GM12864 (cell line): ENCODE data around the gene MCUR1.

Source experiments
- DNase-seq: peaks from one replicate; pipeline ENCODE4 v3.0.0-alpha.2; 2011; ENCODE audit warnings: low read depth
- H3K4me3 ChIP-seq: 2 replicates; pipeline ENCODE4 v1.5.1; 2011; ENCODE audit warnings: mild to moderate bottlenecking, low read depth, low read length, control low read depth
- CTCF ChIP-seq: IDR thresholded peaks from 2 replicates; pipeline ENCODE4 v1.5.1; 2011; ENCODE audit warnings: low read depth, mild to moderate bottlenecking, moderate library complexity, low read length, control low read depth, inconsistent platforms; ENCODE audit errors: missing control alignments

MCUR1 gene

DNA sequence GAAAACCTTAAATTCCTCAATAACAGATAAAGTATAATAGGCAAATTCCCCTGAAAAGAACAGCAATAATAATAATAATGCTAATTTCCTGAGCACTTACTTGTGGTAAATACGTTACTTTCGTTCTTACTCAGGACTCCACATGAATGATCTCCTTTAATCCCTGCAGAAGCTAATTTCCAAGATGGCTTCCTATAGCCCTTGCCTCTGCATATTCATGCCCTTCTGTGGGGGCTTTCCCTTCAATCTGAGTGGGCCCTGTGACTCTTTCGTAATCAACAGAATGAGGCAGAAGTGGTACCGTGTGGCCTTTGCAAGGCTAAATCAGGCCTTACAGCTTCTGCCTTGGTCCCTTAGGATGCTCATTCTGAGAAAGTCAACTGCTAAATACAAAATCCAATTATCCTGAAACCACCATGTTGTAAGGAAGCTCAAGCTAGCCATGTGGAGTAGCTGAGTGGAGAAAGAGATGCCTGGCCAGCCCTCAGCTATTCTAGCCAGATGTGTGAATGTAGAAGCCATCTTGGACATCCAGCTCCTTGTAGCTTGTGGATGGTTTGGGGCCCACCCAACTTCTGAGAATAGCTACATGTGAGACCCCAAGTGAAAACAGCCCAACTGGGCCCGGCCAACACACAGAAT, 50.5 kb downstream of the MCUR1 start:
- TF ChIP-seq CTCF = no peak
- no peak overlapping the region for H3K4me3 ChIP-seq
- DNase-seq = peak; percentile 42

DNA sequence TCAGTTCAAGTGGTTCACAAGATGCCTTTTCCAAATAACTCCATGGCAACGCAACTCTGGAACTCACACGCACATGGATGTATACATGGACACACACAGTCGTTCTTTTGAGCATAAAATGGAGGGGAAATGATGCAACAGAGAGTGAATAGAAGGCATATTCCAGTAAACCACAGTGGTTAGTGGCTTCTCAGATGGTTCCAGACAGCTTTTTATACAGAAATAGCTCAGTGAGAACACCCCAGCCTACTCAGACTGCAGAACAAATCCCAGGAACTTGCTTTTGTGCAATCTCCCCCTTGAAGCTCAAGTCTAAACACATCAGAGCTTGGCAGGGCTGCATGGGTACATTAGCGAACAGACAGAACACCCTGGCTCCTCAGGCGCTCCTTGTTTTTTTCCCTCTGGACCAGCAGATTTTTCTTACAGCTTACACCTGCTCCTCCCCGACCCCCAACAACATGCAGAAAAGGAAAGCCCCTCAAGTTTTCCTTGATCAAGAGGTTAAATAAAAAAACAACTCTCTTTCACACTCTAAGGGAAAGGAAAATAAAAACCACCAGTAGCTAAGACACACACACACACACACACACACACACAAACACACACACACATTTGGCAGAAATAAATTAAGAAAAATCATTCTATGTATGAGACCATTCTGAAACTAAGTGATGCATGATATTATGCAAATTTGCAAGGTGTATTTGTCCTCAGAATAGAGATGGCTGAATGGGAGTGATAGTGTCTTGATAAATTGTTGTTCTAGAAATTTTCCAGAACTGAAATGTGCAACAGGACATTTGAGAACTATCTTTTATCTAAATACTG, 51.5 kb downstream of the MCUR1 start:
- no peak for TF ChIP-seq CTCF
- DNase-seq = no peak

GRCh38 chr6:13761361-13762036, 52.9 kb downstream of the MCUR1 start:
- no peak for TF ChIP-seq CTCF
- no peak overlapping the region for H3K4me3 ChIP-seq

More for the DNA sequence above, 51.5 kb downstream of the MCUR1 start:
- H3K4me3 ChIP-seq = no peak overlapping the region

DNA sequence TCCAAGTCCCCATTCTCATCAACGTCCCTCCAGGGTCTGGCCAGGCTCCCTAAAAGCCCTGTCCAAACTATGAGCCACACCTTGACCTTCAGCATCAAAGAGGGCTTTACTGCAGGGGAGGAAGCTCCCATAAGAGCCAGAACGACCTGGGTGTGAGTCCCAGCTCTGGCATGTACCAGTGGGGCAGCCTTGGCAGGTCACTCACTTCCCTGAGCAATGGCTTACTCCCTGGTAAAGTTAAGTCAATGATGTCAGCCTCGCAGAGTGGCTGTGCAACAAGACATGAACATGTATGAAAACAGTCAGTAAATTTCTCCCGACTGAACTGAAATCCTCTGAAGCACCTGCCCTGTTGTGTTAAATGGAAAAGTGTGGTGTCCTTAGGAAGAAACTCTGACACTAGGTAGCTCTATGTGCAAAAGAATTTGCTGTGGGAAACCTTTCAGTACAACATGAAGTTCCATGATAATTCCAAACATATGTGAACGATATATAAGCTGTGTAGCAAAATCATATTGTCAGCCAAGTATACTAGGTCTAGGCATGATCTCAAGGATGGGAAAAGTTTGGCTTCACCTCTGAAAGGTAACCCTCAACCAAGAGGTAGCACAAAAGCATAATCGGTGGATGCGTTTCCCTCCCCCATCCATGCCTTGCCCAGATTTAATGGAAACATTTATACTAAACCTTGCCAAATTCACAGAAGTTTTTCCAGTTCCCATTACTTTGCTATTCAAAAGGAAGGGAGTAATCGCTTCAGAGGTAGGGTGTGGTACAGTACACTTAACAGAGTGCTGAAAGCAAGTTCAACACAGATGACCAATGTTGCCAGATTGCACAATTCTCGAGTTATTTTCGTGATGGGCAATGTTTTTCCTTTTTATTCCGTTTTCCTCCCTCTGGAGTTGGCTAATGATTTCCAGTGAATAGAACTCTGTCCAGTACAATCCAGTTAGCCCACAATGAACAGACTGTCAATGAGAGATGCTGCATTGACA, 53.8 kb downstream of the MCUR1 start:
- H3K4me3 ChIP-seq = no peak overlapping the region
- TF ChIP-seq CTCF = no peak
- DNase-seq = no peak

More at GRCh38 chr6:13761361-13762036, 52.9 kb downstream of the MCUR1 start:
- no peak for DNase-seq

- no peak overlapping the region for H3K4me3 ChIP-seq
- DNase-seq = no peak
- no peak for TF ChIP-seq CTCF
These were observed 55.3 kb downstream of the MCUR1 start for GRCh38 chr6:13759025-13759424.

DNA sequence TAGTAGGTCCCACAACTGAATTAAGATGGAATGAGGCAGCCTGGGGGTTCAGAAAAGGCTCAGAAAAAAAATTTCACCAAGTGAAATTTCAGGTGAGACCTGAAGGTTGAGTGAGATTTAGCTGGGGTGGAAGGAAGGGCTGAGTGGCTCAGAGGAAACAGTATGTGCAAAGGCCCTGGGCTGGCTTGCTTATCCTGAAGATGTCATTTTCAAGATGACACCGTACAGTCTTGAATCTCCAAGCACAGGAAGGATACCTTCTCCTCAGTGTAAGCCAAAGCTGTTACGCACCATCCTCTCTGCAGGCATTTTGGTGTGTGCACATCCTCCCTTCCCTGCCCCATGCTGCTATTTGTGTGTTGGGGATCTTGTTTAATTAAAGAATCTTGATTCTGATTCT, 59.7 kb downstream of the MCUR1 start:
- no peak for DNase-seq
- TF ChIP-seq CTCF = no peak
- no peak overlapping the region for H3K4me3 ChIP-seq
